Activated CD8-positive, alpha-beta memory T cell treated with anti-CD3 and anti-CD28 coated beads, Interleukin-2, amount 50 U/mL, for 1 hour (primary cell): ENCODE measurements around the gene SUCO.

Experiments
- DNase-seq: peaks from one replicate; pipeline ENCODE4 v3.0.0-alpha.2; 2020; ENCODE audit errors: extremely low read depth

The SUCO gene

DNA sequence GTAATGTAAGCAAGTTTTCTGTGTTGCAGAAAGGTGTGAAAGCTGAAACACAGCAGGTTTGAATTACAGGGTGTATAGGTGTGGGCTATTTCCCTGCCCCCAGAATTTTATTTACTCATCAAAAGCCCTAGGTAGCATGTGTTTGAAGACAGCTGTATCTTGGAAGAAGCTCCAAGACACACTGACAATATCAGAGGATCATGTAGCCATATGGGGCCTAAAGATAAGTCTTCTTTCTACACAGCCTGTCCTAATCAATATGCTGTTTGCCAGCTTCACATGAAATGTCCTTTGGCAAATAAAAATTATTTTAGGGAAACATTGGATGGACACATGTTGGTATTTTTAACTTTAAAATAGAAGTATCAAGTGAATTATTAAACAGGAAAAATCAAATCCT, 17.5 kb upstream of the SUCO start:
- no peak for DNase-seq

- no peak for DNase-seq
These were observed 17.0 kb upstream of the SUCO start for GRCh38 chr1:172515927-172516326.

DNA sequence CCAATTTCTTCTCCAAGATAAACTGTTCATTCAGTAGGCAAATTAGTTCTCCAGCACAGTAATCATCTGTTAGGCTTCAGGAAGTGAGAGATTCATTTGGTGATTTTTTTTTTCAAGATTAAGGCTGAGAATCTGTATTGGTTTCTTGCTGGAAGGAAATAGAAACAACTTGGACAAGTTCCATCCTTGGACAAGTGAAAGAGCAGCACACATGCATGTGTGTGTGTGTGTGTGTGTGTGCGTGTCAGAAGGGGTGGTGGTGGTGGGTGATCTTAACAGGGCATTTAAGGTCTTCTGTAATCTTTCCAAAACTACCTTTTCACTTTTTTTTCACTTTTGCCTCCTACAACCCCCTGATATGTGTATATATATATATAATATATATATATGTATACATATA, 15.9 kb upstream of the SUCO start:
- DNase-seq: no peak

GRCh38 chr1:172517545-172517944, 15.4 kb upstream of the SUCO start:
- no peak for DNase-seq

DNA sequence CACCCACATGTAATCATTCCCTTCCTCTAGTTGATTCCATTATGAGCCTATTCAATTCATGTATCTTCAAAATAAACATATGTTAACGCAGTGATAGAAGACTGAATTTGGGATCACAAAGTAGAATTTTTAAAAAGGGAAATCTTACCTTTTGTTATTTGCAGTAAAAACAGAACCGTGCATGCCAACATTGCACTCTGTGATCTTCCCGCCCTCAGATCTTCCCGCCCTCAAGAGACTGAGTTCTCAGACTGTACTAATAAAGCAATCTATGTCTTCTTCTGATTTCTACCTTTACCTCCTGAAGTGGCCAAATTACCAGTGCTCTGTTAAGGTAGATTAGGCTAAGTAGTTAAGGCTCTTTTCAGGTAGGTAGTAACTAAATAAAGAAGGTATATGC, 3.6 kb upstream of the SUCO start:
- DNase-seq: no peak

- no peak for DNase-seq
These were observed 3.0 kb upstream of the SUCO start for GRCh38 chr1:172530000-172530399.

DNA sequence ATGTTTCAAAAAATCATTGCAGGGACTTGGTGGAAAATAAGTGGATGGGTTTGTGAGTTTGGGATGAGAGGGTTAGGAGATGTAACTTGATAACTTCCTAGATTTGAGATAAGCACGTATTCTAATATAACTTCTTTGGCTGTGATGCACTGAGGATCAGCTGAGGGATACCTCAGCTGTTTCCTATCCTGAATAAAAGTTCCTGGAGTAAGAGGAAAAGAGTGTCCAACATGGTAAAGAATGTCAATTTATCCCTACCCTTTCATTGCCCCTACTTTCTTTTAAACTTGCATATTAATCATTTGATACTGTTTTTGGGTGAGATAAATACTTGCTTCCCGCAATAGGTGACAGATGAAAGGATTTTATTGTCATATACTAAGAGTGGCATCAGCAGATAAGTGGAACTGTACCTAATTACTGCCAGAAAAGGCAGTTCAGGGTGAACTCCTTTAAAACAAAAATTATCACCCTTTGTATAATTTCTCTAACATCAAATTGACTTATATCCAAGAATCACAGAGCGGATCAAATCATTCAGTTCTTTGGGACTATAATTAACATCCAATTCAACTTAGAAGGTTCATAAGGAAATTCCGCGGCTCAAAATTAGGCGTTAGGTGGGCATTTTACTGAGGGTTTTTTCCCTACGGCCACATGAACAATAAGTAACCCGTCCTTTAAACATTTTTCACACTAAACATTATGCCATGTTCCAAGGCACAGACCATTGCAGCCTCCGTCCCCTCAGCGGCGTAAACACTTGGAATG, 1.4 kb upstream of the SUCO start:
- no peak for DNase-seq

DNA sequence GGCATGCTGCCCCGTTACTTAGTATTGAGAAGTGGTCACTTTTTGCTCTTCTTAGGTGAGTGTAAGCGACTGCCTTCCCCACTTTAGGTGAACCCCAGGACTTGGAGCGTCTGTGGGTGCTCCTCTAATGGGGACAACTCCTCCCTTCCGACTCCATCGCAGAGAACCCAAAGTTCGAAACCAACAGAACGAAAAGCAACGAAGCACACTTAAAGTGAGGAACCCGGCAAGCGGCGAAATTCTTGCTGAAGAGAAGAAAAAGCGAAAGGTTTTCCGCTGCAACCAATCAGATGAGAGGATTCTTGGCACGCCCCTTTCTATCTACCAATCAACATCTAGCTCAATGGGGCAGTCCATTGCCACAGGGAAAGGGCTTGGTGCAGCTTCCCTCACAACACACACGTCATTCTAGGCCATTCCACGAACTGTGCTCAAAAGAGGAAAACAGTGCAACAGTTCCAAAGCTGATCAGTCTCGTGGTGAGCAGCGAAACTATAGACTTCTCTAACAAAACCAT, 709 bp upstream of the SUCO start:
- peak; percentile 83 for DNase-seq

- DNase-seq: peak; percentile 4
These were observed 682 bp downstream of the SUCO start for GRCh38 chr1:172533513-172534151.

DNA sequence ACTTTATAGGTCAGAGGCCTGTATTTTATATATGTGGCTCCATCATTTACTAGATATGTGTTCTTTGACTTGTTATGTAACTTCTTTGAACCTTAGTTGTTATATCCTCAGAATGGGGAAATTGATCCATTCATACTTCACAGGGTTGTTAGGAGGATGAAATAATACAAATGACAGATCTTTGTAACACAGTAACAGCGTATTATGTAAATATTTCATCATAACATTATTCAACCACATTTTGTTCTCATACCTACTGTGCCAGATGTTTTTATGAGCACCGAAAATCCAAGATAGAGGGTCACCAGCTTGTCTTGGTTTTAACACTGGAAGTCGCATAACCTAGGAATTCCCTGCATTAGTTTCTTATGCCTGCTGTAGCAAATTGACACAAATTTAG, 3.3 kb downstream of the SUCO start:
- DNase-seq: no peak

DNA sequence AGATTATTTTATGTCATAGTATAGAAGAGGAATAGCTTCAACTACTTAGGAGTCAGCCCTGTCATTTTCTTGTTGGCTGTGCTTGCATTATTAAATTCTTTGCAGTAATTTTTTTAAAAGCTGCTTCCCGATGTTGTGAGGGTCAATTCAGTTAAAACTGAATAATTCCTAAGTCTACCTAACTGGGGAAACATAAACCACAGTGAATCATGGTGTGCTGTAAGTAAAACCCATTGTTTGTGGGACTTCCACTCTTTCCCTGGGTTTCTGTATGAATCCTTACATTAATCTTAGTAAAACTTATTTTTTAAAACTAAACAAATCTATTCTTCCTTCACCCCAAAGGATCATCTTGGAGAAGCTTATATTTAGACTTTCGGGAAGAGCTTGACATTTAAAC, 4.4 kb downstream of the SUCO start:
- no peak for DNase-seq

GRCh38 chr1:172537827-172538391, 5.0 kb downstream of the SUCO start:
- DNase-seq: no peak

GRCh38 chr1:172540635-172541034, 7.7 kb downstream of the SUCO start:
- DNase-seq: no peak

DNA sequence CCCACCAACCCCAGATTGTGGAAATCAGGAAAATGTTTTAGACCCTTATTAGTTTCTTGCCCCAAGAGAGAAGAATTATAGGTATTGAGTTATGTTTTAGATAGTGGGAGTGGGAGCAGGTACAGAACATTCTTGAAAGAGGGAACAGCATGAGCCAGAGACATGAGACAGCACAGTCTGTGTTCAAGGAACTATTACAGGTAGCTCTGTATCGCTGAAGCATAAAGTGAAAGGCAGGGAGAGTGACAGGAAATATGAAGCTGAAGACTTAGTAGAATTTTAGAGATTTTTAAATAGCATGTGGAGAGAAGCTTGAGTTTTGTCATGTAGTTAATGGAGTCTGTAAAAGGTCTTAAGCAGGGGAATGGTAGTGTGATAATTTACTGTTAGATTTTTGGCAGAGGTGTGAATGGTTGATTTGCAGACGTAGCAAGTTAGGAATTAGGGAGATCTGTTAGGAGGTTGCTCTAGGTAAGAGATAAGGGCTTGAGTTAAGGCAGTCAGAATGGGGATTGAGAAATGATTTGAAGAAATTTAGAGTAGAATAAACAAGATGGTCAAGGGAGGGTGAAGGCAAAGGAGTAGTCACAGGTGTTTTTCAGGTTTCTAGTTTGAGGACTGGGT, 11.6 kb downstream of the SUCO start:
- no peak for DNase-seq

DNA sequence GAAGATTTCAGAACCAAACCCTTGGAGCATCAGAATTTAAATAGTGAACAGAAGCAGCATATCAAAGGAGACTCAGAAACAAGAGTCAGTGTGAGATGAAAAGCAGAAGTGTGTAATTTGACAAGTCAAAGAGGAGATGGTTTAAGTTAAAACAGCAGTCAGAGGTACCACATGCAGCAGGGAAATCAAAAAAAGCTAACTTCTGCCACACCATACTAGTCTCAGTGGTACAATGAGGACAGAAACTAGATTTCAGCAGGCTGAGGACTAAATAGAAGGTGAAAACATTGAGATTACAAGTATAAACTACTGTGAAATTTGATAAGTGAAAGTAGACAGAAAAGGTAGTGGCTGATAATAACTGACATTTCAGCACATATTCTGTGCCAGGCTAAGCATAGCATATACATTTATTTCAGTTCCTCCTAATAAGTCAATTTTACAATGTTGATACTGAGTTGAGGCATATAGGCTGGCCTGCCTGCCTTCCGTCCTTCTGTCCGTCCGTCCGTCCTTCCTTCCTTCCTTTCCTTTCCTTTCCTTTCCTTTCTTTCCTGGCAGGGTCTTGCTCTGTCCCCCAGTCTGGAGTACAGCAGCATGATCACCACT, 12.6 kb downstream of the SUCO start:
- no peak for DNase-seq

GRCh38 chr1:172547071-172547470, 14.1 kb downstream of the SUCO start:
- no peak for DNase-seq

GRCh38 chr1:172549621-172550280, 16.8 kb downstream of the SUCO start:
- DNase-seq: no peak

DNA sequence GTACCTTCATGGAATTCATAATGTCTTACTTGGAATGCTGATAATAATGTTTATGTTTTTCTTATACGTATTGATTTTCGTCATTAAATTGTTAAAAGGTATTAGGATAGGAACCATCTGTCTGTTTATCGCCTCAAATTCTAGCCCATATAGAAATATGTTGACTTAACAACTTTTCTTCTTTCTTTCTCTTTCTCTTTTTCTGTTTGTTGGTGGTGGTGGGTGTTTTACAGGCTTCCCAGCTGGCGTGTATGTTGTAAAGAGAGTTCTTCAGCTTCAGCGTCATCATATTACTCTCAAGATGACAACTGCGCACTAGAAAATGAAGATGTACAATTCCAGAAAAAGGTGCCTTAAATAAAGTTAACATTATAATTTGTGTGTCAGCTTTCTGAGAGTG, 18.3 kb downstream of the SUCO start:
- DNase-seq: no peak

DNA sequence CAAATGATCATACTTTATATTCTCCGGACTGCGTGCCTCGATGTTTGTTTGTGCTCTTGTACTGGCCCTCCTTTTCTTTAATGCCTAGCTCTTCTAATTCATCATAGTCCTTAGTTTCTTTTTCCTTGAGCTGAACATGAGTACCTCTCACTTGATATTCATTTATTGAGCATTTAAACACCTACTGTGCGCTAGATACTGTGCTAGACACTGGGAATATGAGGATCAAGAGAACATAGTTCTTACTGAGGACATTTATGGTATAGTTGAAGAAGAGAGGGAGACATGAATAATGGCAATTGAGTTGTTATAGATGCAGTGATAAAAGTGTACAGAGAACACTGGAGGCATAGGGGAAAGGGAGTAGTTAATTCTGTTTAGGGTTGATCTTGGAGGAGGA, 22.0 kb downstream of the SUCO start:
- DNase-seq: no peak

DNA sequence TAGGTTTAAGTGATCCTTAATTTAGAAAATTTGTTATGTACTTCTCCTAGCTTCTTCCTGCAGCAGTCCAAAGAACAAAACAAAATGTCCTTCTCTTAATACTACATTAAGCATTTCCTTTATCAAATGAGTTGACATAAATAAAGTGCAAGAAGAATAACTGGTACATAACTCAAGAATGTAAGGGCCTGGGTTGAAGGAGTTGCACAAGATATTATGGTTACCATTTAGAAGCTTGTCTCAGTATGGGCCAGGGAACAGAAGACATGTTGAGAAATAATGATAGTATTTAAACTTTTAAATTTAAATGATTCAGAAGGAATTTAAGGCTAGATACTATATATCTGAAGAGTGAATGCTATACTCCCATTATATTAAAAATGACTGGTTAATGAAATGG, 23.5 kb downstream of the SUCO start:
- no peak for DNase-seq

DNA sequence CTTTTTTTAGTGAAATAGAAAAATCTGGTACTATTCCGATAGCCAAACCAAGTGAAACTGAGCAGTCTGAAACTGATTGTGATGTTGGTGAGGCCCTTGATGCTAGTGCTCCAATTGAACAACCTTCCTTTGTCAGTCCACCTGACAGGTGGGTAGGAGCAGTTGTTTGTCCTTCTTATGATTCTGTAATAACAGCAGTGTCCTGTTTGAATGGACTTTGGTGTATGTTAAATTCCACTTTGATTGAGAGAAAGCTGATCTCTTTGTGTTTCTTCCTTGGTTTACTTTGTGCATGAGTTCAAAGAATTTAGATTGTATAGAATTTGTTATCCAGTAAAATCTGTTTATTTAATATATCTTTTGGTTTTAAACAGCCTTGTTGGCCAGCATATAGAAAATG, 24.3 kb downstream of the SUCO start:
- no peak for DNase-seq
